ENCODE measurements around the gene HSD11B1L. TPM values are rescaled to one million over a fixed set of nuclear protein-coding genes. Genes with fewer than 3 reads are reported as not detected.

Gene HSD11B1L
- total and polyA plus RNA-seq, 2 donors (not counting 1 experiment from before 2014, with no cell fraction given) = 1.8 to 4.6 TPM

DNA sequence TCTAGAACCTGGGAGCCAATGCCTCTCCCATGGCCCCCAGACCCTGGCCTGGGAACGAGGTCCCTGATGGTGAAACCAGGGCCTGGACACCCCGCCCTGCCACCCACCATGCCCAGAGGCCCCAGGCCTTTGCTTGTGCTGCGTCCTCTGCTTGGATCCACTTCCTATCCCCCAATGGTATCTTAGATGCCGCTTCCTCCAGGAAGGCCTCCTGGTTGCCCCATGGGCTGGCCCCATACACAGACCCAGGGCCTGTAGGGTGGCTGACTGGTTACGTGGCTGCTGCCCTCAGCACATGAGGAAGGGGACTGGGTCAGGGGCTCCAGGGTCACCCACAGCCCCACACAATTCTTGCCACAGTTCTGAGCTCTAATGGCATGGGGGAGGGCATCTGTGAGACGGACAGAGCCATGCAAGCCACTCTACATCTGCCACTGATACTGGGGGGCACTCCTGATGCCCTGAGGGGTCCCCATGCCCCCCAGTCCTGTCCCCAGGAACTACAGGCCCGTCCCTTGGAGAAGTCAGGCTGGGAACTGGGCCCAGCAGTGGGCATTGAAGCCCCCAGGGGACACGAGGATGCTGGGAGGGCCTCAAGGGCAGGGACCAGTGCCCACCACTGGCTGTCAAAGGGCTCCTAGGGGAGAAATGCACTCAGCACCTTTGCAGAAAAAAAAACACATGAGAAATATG is 14.3 kb downstream of the HSD11B1L start:
- Histone ChIP-seq H3K4me1 (ENCODE audit: control insufficient read depth in 2 of 2, insufficient read depth in 2 of 2, low read length in 2 of 2) (peaks cover 3 to 20% of the 10 kb centered on the region in 2 donors), H3K36me3 (replicated peaks in 1 of 2; ENCODE audit: control extremely low read depth in 1 of 2, control insufficient read depth in 1 of 2, extremely low read depth in 1 of 2, insufficient read depth in 2 of 2, low read length in 1 of 2) (peaks cover 0 to 66% of the 10 kb centered on the region in 2 experiments), H3K9me3 (ENCODE audit: control extremely low read depth in 1 of 3, control insufficient read depth in 2 of 3, insufficient read depth in 1 of 3, low read length in 2 of 3) (no peaks in the 10 kb centered on the region), H3K4me3 (ENCODE audit: control extremely low read depth in 1 of 5, extremely low read depth in 1 of 5, insufficient read depth in 1 of 5, low read depth in 2 of 5, low read length in 4 of 5) (no peak overlapping the region), H2AFZ (ENCODE audit: insufficient read depth, low read depth, low read length, poor library complexity, severe bottlenecking) (no peak overlapping the region), H3K79me2 (ENCODE audit: control insufficient read depth, insufficient read depth, low read length) (peaks cover 40% of the 10 kb centered on the region), H3K9ac (ENCODE audit: low read length) (no peak overlapping the region), H3K27ac (ENCODE audit: low read length in 2 of 2) (no peak overlapping the region), H3K4me2 (replicated peaks; ENCODE audit: low read depth, low read length, poor library complexity, severe bottlenecking) (no peak overlapping the region), H3K27me3 (replicated peaks in 1 of 4; ENCODE audit: control extremely low read depth in 1 of 4, control insufficient read depth in 3 of 4, insufficient read depth in 4 of 4, low read length in 3 of 4) (no peaks in the 10 kb centered on the region), H4K20me1 (ENCODE audit: control insufficient read depth, insufficient read depth, low read length, poor library complexity, severe bottlenecking) (peaks cover 91% of the 10 kb centered on the region)
- Mint-ChIP-seq H3K4me1 (peaks cover 27% of the 10 kb centered on the region), H3K27ac (peak overlapping the region; percentile 20), H3K9me3 (ENCODE audit: insufficient read depth) (no peaks in the 10 kb centered on the region), H3K4me3 (no peak overlapping the region), H3K27me3 (no peaks in the 10 kb centered on the region)
- intact Hi-C loops (cut with micrococcal nuclease) = loop anchor here (5.0 kb wide), 1 partner anchor 973 kb away; the partner anchor contains the start of gene DPP9
- WGBS (ENCODE audit: insufficient coverage) = 91% methylated on average over 7 of the region's 8 CpGs
- DNase-seq = no peak
- POLR2A ChIA-PET = interaction anchor here (0.8 to 1.0 kb wide), 2 partner anchors 8 to 9 kb away, joined by 3 to 4 read pairs; no protein-coding TSS in a partner anchor
- no peak for TF ChIP-seq EZH2 (IDR thresholded peaks at IDR 0.05; ENCODE audit: borderline replicate concordance, insufficient read depth, low read depth, low read length, poor library complexity, severe bottlenecking)
- TF ChIP-seq, protein P1, sequence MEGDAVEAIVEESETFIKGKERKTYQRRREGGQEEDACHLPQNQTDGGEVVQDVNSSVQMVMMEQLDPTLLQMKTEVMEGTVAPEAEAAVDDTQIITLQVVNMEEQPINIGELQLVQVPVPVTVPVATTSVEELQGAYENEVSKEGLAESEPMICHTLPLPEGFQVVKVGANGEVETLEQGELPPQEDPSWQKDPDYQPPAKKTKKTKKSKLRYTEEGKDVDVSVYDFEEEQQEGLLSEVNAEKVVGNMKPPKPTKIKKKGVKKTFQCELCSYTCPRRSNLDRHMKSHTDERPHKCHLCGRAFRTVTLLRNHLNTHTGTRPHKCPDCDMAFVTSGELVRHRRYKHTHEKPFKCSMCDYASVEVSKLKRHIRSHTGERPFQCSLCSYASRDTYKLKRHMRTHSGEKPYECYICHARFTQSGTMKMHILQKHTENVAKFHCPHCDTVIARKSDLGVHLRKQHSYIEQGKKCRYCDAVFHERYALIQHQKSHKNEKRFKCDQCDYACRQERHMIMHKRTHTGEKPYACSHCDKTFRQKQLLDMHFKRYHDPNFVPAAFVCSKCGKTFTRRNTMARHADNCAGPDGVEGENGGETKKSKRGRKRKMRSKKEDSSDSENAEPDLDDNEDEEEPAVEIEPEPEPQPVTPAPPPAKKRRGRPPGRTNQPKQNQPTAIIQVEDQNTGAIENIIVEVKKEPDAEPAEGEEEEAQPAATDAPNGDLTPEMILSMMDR (IDR thresholded peaks at IDR 0.05) = no peak
- ATAC-seq (ENCODE audit: low read depth) = no peak
- CTCF ChIA-PET = no interaction called here

DNA sequence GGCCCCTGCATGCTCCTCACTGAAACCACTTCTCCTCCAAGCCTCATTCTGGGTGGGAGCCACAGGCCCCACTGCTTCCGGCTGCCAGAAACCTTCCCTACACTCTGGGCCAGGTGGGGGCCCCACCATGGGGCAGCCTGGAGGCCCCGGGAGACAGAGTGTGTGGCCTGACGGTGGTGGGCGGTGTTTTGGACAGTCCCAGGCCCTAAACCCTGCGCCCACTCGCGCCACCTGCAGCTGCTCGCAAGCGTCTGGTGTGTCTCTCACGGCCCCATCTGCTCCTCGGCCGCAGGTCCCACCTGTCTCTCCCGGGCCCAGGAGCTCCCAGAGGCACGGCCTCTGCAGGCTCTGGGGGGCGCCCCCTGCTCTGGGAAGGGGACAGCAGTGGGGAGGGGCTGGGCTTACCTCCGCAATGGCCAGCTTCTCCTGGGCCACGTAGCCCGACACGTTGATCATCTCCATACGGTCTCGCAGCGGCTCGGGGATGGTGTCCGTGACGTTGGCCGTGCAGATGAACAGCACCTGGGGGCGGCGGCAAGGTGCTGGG is 14.9 kb downstream of the HSD11B1L start:
- peaks cover 0 to 69% of the 10 kb centered on the region in 2 experiments for H3K36me3 ChIP-seq (replicated peaks in 1 of 2; ENCODE audit: control extremely low read depth in 1 of 2, control insufficient read depth in 1 of 2, extremely low read depth in 1 of 2, insufficient read depth in 2 of 2, low read length in 1 of 2)
- H3K4me3 ChIP-seq (ENCODE audit: control extremely low read depth in 1 of 5, extremely low read depth in 1 of 5, insufficient read depth in 1 of 5, low read depth in 2 of 5, low read length in 4 of 5) = no peak overlapping the region
- ATAC-seq (ENCODE audit: low read depth) (no peak), DNase-seq (no peak)
- peaks cover 3 to 15% of the 10 kb centered on the region in 2 donors for H3K4me1 ChIP-seq (ENCODE audit: control insufficient read depth in 2 of 2, insufficient read depth in 2 of 2, low read length in 2 of 2)
- no peaks in the 10 kb centered on the region for H3K9me3 Mint-ChIP-seq (ENCODE audit: insufficient read depth)
- peaks cover 39% of the 10 kb centered on the region for H3K79me2 ChIP-seq (ENCODE audit: control insufficient read depth, insufficient read depth, low read length)
- H3K4me1 Mint-ChIP-seq = peaks cover 22% of the 10 kb centered on the region
- TF ChIP-seq, protein P1 (IDR thresholded peaks at IDR 0.05) = no peak
- TF ChIP-seq EZH2 (IDR thresholded peaks at IDR 0.05; ENCODE audit: borderline replicate concordance, insufficient read depth, low read depth, low read length, poor library complexity, severe bottlenecking) = no peak
- H3K9ac ChIP-seq (ENCODE audit: low read length) = no peak overlapping the region
- no peaks in the 10 kb centered on the region for H3K27me3 Mint-ChIP-seq
- H3K27me3 ChIP-seq (replicated peaks in 1 of 4; ENCODE audit: control extremely low read depth in 1 of 4, control insufficient read depth in 3 of 4, insufficient read depth in 4 of 4, low read length in 3 of 4) = no peaks in the 10 kb centered on the region
- intact Hi-C loops (cut with micrococcal nuclease) = no loop called here
- H2AFZ ChIP-seq (ENCODE audit: insufficient read depth, low read depth, low read length, poor library complexity, severe bottlenecking) = no peak overlapping the region
- H3K27ac ChIP-seq (ENCODE audit: low read length in 2 of 2) = no peak overlapping the region
- ChIA-PET POLR2A (interaction anchor here (0.8 to 1.0 kb wide), 2 partner anchors 8 to 9 kb away, joined by 3 to 4 read pairs; no protein-coding TSS in a partner anchor), CTCF (no interaction called here)
- WGBS (ENCODE audit: insufficient coverage) = 78% methylated on average over 28 of the region's 28 CpGs
- H3K9me3 ChIP-seq (ENCODE audit: control extremely low read depth in 1 of 3, control insufficient read depth in 2 of 3, insufficient read depth in 1 of 3, low read length in 2 of 3) = no peaks in the 10 kb centered on the region
- no peak overlapping the region for H3K4me3 Mint-ChIP-seq
- H3K4me2 ChIP-seq (replicated peaks; ENCODE audit: low read depth, low read length, poor library complexity, severe bottlenecking) = no peak overlapping the region
- H3K27ac Mint-ChIP-seq = peak overlapping the region; percentile 20
- peaks cover 89% of the 10 kb centered on the region for H4K20me1 ChIP-seq (ENCODE audit: control insufficient read depth, insufficient read depth, low read length, poor library complexity, severe bottlenecking)
